CD4-positive, alpha-beta T cell treated with Interleukin-1 beta for 1 hour (primary cell): ENCODE data around the gene WIPF1.

Experiments
- DNase-seq, 2 donors: peaks; one replicate each; pipeline ENCODE4 v3.0.0-alpha.2; 2020 to 2022

Gene WIPF1

GRCh38 chr2:174535757-174536703 lies 61.6 kb downstream of the WIPF1 start:
- no peak for DNase-seq

GRCh38 chr2:174535083-174535482 lies 62.5 kb downstream of the WIPF1 start:
- no peak for DNase-seq

GRCh38 chr2:174529916-174530315 lies 67.7 kb downstream of the WIPF1 start:
- DNase-seq = no peak

GRCh38 chr2:174527959-174528358 lies 69.6 kb downstream of the WIPF1 start:
- DNase-seq = no peak

GRCh38 chr2:174527101-174527721 lies 70.4 kb downstream of the WIPF1 start:
- DNase-seq = no peak

GRCh38 chr2:174524527-174524926 lies 73.1 kb downstream of the WIPF1 start:
- peak in 1 of 2 donors; percentile 26 for DNase-seq

- DNase-seq = peak in 1 of 2 donors; percentile 4
Observed at GRCh38 chr2:174522553-174522952, 75.1 kb downstream of the WIPF1 start.

GRCh38 chr2:174518395-174518794 lies 79.2 kb downstream of the WIPF1 start:
- DNase-seq = no peak

- no peak for DNase-seq
Observed at GRCh38 chr2:174516501-174517378, 80.9 kb downstream of the WIPF1 start.

GRCh38 chr2:174512345-174512744 lies 85.3 kb downstream of the WIPF1 start:
- DNase-seq = no peak

GRCh38 chr2:174511580-174512260 lies 85.9 kb downstream of the WIPF1 start:
- no peak for DNase-seq

- DNase-seq = no peak
Observed at GRCh38 chr2:174510583-174511189, 86.9 kb downstream of the WIPF1 start.
